Stimulated activated CD4-positive, alpha-beta T cell treated with anti-CD3 and anti-CD28 coated beads, Interleukin-15, amount 100 ng/mL, for 1 hour (primary cell): ENCODE results near the gene DOCK9.

Source experiments
- DNase-seq, 2 donors: peaks; one replicate each; pipeline ENCODE4 v3.0.0-alpha.2; 2020; ENCODE audit warnings: low read depth in 1 of 2, low spot score in 1 of 2

The DOCK9 gene

GRCh38 chr13:98997738-98998641, 20.1 kb upstream of the DOCK9 start:
- no peak for DNase-seq

- no peak for DNase-seq
Observed at GRCh38 chr13:98997011-98997730, 19.3 kb upstream of the DOCK9 start.

GRCh38 chr13:98996046-98996445, 18.2 kb upstream of the DOCK9 start:
- DNase-seq, result no peak

GRCh38 chr13:98994896-98995295, 17.0 kb upstream of the DOCK9 start:
- DNase-seq, result no peak

GRCh38 chr13:98994080-98994479, 16.2 kb upstream of the DOCK9 start:
- DNase-seq, result no peak

- no peak for DNase-seq
Observed at GRCh38 chr13:98992355-98992754, 14.5 kb upstream of the DOCK9 start.

- DNase-seq, result no peak
Observed at GRCh38 chr13:98990701-98991100, 12.8 kb upstream of the DOCK9 start.

GRCh38 chr13:98989469-98990235, 11.8 kb upstream of the DOCK9 start:
- DNase-seq, result no peak

GRCh38 chr13:98988780-98989179, 10.9 kb upstream of the DOCK9 start:
- DNase-seq, result no peak

- no peak for DNase-seq
Observed at GRCh38 chr13:98988277-98988676, 10.4 kb upstream of the DOCK9 start.

- DNase-seq, result no peak
Observed at GRCh38 chr13:98987275-98987674, 9.4 kb upstream of the DOCK9 start.

GRCh38 chr13:98986226-98986846, 8.5 kb upstream of the DOCK9 start:
- DNase-seq, result no peak

GRCh38 chr13:98985591-98985990, 7.7 kb upstream of the DOCK9 start:
- no peak for DNase-seq

GRCh38 chr13:98984983-98985382, 7.1 kb upstream of the DOCK9 start:
- DNase-seq, result no peak

- DNase-seq, result no peak
Observed at GRCh38 chr13:98984118-98984517, 6.3 kb upstream of the DOCK9 start.

- no peak for DNase-seq
Observed at GRCh38 chr13:98983182-98983581, 5.3 kb upstream of the DOCK9 start.

GRCh38 chr13:98981369-98982080, 3.7 kb upstream of the DOCK9 start:
- DNase-seq, result no peak

GRCh38 chr13:98979012-98979660, 1.3 kb upstream of the DOCK9 start:
- no peak for DNase-seq

GRCh38 chr13:98978280-98978679, 416 bp upstream of the DOCK9 start:
- DNase-seq, result no peak

GRCh38 chr13:98976941-98977340, 923 bp downstream of the DOCK9 start:
- DNase-seq, result no peak
